Stimulated activated effector memory CD8-positive, alpha-beta T cell treated with anti-CD3 and anti-CD28 coated beads, Interleukin-12 subunit alpha, Interleukin-12 subunit beta, amount 100 ng/mL, for 72 hours (primary cell): ENCODE results near the gene PXMP4.

Experiments used
- ATAC-seq: fragments of 150-1000 bp; cut with Tn5 transposase; 2 replicates; pipeline ENCODE4 v1.10.0; 2021
- DNase-seq, 2 donors: peaks; one replicate each; pipeline ENCODE4 v3.0.0; 2021 to 2022; ENCODE audit warnings: low spot score in 2 of 2
- H3K27ac Mint-ChIP-seq: one replicate; pipeline ENCODE4 v1.8.0; 2022; ENCODE audit warnings: mild to moderate bottlenecking, mixed read lengths
- H3K36me3 Mint-ChIP-seq: one replicate; pipeline ENCODE4 v1.8.0; 2022; ENCODE audit warnings: mild to moderate bottlenecking, mixed read lengths
- H3K4me1 Mint-ChIP-seq: one replicate; pipeline ENCODE4 v1.8.0; 2022; ENCODE audit warnings: mixed read lengths
- H3K4me3 Mint-ChIP-seq: one replicate; pipeline ENCODE4 v1.8.0; 2022; ENCODE audit warnings: mild to moderate bottlenecking, mixed read lengths
- H3K9me3 Mint-ChIP-seq: one replicate; pipeline ENCODE4 v1.8.0; 2022; ENCODE audit warnings: mixed read lengths

Gene PXMP4

DNA sequence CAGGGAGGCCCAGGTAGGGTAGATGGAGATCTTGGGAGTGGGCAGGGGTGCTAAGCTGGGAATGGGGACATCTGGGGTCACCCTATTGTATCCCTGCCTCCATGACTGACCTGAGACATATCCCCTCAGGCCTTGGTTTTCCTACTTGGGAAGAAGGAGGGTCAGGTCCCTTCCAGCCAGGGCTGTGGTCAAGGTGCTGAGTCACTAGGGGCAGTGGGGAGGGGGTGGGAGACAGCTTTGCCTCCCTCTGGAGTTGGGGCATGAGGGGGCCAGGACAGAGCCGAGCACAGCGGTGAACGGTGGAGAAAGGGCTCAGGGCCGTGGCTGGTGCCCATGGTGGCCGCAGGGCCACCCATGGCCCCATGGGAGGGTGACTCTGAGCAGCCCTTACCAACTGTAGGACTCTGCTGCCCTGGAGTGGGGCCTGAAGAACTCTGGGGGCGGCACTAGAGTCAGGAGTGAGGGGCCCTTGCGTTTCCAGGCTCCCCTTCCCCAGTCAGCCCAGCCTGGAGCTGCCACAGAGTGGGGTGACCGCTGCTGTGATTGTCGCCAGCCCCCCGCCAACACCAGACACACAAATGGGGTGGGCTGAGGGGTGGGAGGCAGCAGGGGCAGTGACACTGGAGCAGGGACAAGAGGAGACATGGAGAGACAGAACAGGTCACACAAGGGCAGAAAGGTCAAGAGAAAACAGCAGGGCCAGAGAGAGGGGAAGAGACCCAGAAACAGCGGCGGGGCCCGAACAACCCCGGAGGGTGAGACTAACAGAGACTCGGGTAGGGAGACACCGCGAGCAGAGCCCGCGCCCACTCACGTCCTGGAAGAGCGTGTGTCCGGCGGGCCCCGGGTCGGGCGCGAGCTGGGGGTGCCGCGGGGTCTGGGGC, 46.5 kb downstream of the PXMP4 start:
- H3K36me3 Mint-ChIP-seq, result peaks cover 50% of the 10 kb centered on the region
- peak; percentile 72 for ATAC-seq
- H3K9me3 Mint-ChIP-seq, result no peaks in the 10 kb centered on the region
- H3K4me1 Mint-ChIP-seq, result peaks cover 43% of the 10 kb centered on the region
- H3K27ac Mint-ChIP-seq, result peak overlapping the region; percentile 88
- DNase-seq, result no peak
- H3K4me3 Mint-ChIP-seq, result peak overlapping the region; percentile 83

DNA sequence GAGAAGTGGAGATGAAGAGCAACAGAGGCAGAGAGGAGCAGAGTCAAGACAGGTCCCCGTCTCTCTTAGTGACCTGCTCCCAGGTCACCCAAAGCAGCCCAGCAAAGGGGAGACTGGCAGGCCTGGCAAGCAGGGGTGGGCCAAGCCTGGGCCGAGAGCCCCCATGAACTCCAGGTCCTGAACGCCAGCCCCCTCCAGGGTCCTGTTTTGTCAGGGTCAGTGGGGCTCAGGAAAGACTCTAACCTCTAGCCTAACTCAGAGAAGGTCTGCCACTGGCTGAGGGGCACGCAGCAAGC, 47.0 kb downstream of the PXMP4 start:
- peak overlapping the region; percentile 88 for H3K27ac Mint-ChIP-seq
- H3K4me3 Mint-ChIP-seq, result peak overlapping the region; percentile 83
- H3K36me3 Mint-ChIP-seq, result peaks cover 45% of the 10 kb centered on the region
- no peaks in the 10 kb centered on the region for H3K9me3 Mint-ChIP-seq
- no peak for ATAC-seq
- H3K4me1 Mint-ChIP-seq, result peaks cover 46% of the 10 kb centered on the region
- no peak for DNase-seq

DNA sequence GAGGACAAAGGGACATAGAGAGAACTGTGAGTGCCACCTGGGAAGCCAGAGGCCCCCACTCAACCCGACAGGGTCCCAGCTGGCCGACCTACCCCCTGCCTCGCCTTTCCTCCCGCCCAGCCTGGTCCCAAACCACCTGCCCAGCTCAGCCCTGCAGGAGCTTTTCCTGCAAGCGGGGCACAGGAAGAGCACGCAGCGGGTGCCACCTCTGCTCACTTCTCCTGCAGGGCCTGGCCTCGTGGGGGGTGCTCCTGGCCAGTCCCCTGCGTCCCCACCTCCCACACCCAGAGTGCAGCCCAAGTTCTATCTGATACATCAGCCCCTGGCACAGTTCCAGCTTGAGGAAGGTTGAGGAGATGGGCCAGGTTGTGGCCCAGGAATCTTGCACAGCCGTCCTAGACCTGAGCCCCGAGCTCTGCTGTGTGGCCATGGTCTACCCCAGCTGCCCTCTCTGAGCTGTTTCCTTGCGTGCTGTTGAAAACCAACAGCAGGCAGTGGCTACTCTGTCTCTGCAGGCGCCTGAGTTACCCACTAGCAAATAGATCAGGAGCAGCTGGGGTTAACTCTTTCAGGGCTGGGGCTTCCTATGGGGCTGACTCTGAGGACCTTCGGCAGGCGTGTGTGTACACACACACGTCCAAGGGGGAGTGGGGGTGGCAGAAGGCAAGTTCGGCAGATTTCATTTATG, 47.5 kb downstream of the PXMP4 start:
- Mint-ChIP-seq H3K4me1 (peaks cover 47% of the 10 kb centered on the region), H3K36me3 (peaks cover 40% of the 10 kb centered on the region), H3K9me3 (no peaks in the 10 kb centered on the region), H3K4me3 (peak overlapping the region; percentile 83), H3K27ac (peak overlapping the region; percentile 88)
- ATAC-seq (no peak), DNase-seq (no peak)

DNA sequence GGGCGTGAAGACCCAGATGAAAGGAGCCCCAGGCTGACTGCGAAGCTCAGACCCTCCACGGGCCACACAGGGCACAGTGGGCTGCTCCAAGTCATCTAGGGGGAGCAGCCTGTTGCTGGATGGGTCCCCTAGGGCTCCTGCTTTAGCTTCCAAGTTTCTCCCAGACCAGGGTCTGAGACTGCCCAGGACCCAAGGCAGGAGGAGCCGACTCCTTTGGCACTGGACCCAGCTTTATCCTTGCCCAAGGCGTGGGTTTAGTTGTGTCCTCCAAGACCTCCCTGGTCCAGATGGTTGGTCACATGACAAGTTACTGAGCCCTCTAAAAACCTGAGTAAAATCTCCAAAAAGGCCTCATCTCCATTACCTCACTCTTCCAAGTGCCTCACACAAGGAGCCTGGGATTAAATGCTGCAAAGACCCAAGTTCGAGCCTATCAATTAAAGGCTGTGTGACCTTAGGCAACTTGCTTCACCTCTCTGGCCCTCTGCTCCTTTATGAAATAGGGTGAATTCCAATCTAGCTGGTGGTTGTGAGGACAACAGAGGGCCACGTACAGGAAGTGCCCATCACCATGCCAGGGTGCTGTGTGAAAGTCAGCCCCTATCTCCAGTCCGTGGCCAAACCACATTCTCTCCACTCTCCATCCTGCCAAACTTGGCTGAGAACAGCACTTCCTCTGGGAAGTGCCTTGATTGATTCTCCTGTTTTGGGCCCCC, 48.4 kb downstream of the PXMP4 start:
- DNase-seq (no peak), ATAC-seq (no peak)
- peaks cover 34% of the 10 kb centered on the region for H3K36me3 Mint-ChIP-seq
- peak overlapping the region; percentile 88 for H3K27ac Mint-ChIP-seq
- no peaks in the 10 kb centered on the region for H3K9me3 Mint-ChIP-seq
- H3K4me3 Mint-ChIP-seq, result no peak overlapping the region
- peaks cover 49% of the 10 kb centered on the region for H3K4me1 Mint-ChIP-seq

GRCh38 chr20:33670715-33671499, 49.2 kb downstream of the PXMP4 start:
- Mint-ChIP-seq H3K27ac (peak overlapping the region; percentile 88), H3K4me1 (peaks cover 53% of the 10 kb centered on the region), H3K36me3 (peaks cover 29% of the 10 kb centered on the region), H3K9me3 (no peaks in the 10 kb centered on the region), H3K4me3 (no peak overlapping the region)
- ATAC-seq (no peak), DNase-seq (no peak)

DNA sequence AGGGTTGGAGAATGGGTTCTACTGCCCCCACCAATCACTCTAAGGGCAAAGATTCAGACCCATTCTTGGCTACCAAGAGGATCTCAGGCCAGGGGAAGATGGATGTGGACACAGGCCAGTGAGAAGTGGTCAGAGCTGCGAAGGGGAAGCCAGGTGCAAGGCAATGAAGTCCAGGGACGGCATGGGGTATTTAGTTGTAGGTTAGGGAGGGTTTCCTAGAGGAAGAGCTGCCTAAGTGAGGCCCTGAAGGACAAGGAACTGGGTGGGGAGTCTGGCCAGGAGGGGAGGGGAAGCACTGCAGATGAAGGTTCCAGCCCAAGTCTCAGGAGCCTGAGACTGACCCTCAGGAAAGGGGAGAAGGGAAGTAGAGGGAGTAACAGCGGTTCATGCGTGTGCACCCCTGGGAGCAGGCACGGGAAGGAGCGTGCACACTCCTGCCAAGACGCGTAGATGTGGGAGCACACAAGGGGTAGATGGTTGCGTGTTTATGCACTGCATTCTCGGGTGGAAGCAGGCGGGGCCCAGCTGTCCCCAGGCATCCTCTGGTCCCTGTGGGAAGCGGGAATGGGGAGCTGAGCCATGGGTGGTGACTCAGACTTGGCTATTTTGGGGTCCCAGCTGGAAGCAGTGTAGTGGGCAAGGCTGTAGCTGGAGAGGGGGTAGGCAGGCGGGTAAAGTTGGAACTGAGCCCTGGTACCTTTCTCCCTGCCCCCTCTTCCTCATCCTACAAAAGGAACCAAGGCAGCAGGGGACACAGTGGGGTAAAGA, 50.1 kb downstream of the PXMP4 start:
- no peak overlapping the region for H3K4me3 Mint-ChIP-seq
- peaks cover 54% of the 10 kb centered on the region for H3K4me1 Mint-ChIP-seq
- no peaks in the 10 kb centered on the region for H3K9me3 Mint-ChIP-seq
- DNase-seq (no peak), ATAC-seq (no peak)
- H3K36me3 Mint-ChIP-seq, result peaks cover 24% of the 10 kb centered on the region
- peak overlapping the region; percentile 83 for H3K27ac Mint-ChIP-seq

DNA sequence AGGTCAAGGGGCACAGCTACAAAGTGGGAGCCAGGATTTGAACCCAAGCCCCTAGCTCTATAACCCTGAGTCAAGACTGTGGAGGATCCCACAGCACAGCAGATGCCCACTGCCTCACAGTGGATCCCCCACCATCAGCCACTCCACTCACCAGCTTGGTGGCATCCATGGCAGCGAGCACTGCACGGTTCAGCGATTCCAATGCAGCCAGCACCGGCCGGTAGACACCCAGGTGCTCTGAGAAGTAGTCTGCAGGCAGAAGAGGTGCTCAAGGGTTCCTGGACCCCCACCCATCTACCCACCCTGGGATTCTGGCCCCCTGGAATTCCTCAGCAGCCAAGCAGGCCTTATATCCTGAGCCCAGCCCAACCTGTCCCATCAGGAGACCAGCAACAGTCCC, 50.9 kb downstream of the PXMP4 start:
- ATAC-seq, result no peak
- Mint-ChIP-seq H3K36me3 (peaks cover 18% of the 10 kb centered on the region), H3K9me3 (no peaks in the 10 kb centered on the region), H3K4me1 (peaks cover 57% of the 10 kb centered on the region), H3K4me3 (peak overlapping the region; percentile 96), H3K27ac (peak overlapping the region; percentile 83)
- DNase-seq, result no peak

GRCh38 chr20:33668466-33669155, 51.5 kb downstream of the PXMP4 start:
- Mint-ChIP-seq H3K4me1 (peaks cover 55% of the 10 kb centered on the region), H3K36me3 (peaks cover 18% of the 10 kb centered on the region), H3K27ac (peak overlapping the region; percentile 97), H3K9me3 (no peaks in the 10 kb centered on the region), H3K4me3 (peak overlapping the region; percentile 96)
- ATAC-seq (no peak), DNase-seq (no peak)

GRCh38 chr20:33667676-33668465, 52.2 kb downstream of the PXMP4 start:
- Mint-ChIP-seq H3K4me1 (peaks cover 49% of the 10 kb centered on the region), H3K4me3 (peak overlapping the region; percentile 96)

GRCh38 chr20:33667245-33667675, 52.9 kb downstream of the PXMP4 start:
- DNase-seq (peak in 1 of 2 donors; percentile 53), ATAC-seq (peak; percentile 44)
- peaks cover 18% of the 10 kb centered on the region for H3K36me3 Mint-ChIP-seq
- peak overlapping the region; percentile 96 for H3K4me3 Mint-ChIP-seq
- no peaks in the 10 kb centered on the region for H3K9me3 Mint-ChIP-seq
- H3K4me1 Mint-ChIP-seq, result peaks cover 49% of the 10 kb centered on the region
- H3K27ac Mint-ChIP-seq, result peak overlapping the region; percentile 97

More at GRCh38 chr20:33667676-33668465, 52.2 kb downstream of the PXMP4 start:
- Mint-ChIP-seq H3K27ac (peak overlapping the region; percentile 97), H3K36me3 (peaks cover 18% of the 10 kb centered on the region), H3K9me3 (no peaks in the 10 kb centered on the region)
- DNase-seq (peak; percentile 86 to 93), ATAC-seq (peak; percentile 71)

- Mint-ChIP-seq H3K36me3 (peaks cover 18% of the 10 kb centered on the region), H3K27ac (peak within 1 kb of the TSS; percentile 97), H3K4me1 (peaks cover 49% of the 10 kb centered on the region), H3K4me3 (peak within 1 kb of the TSS; percentile 96), H3K9me3 (no peaks in the 10 kb centered on the region)
- DNase-seq, result peak; percentile 73 to 95
- peak; percentile 71 for ATAC-seq
Observed at GRCh38 chr20:33666293-33667244, 53.5 kb downstream of the PXMP4 start, which contains the start of gene ACTL10. Gene ACTL10 (plus strand): TSS chr20:33666943. CDS start chr20:33667498, 555 bp downstream.

GRCh38 chr20:33664762-33665144, 55.4 kb downstream of the PXMP4 start:
- Mint-ChIP-seq H3K36me3 (peaks cover 7% of the 10 kb centered on the region), H3K27ac (peak overlapping the region; percentile 97), H3K9me3 (no peaks in the 10 kb centered on the region), H3K4me3 (peak overlapping the region; percentile 96), H3K4me1 (peaks cover 44% of the 10 kb centered on the region)
- no peak for ATAC-seq
- no peak for DNase-seq
